Activated naive CD8-positive, alpha-beta T cell treated with anti-CD3 and anti-CD28 coated beads, Interleukin-2, amount 50 U/mL, for 24 hours (primary cell): ENCODE data around the gene SNX15.
"Not testable (repeated sequence)": the region's sequence is repeated elsewhere in the genome, so short reads cannot be mapped to it uniquely, and the experiment has no call there.

Source experiments
- ATAC-seq: fragments of 150-1000 bp; cut with Tn5 transposase; one replicate; pipeline ENCODE4 v1.10.0; 2021
- DNase-seq: peaks from one replicate; pipeline ENCODE4 v3.0.0; 2021
- H3K27ac Mint-ChIP-seq: one replicate; pipeline ENCODE4 v1.8.0; 2021; ENCODE audit warnings: mild to moderate bottlenecking, mixed read lengths
- H3K27me3 Mint-ChIP-seq: one replicate; pipeline ENCODE4 v1.8.0; 2021; ENCODE audit warnings: mixed read lengths
- H3K36me3 Mint-ChIP-seq: one replicate; pipeline ENCODE4 v1.8.0; 2021; ENCODE audit warnings: low read depth, mixed read lengths
- H3K4me1 Mint-ChIP-seq: one replicate; pipeline ENCODE4 v1.8.0; 2021; ENCODE audit warnings: mixed read lengths
- H3K4me3 Mint-ChIP-seq: one replicate; pipeline ENCODE4 v1.8.0; 2021; ENCODE audit warnings: mild to moderate bottlenecking, moderate library complexity, mixed read lengths
- H3K9me3 Mint-ChIP-seq: one replicate; pipeline ENCODE4 v1.8.0; 2021; ENCODE audit warnings: mixed read lengths

Gene SNX15

GRCh38 chr11:65003968-65004367 is 23.3 kb upstream of the SNX15 start:
- H3K4me3 Mint-ChIP-seq, H3K4me1 Mint-ChIP-seq, DNase-seq, H3K9me3 Mint-ChIP-seq, ATAC-seq, H3K36me3 Mint-ChIP-seq, H3K27ac Mint-ChIP-seq, H3K27me3 Mint-ChIP-seq: not testable (repeated sequence)

- no peak for DNase-seq
- no peaks in the 10 kb centered on the region for H3K27me3 Mint-ChIP-seq
- peaks cover 1% of the 10 kb centered on the region for H3K4me1 Mint-ChIP-seq
- no peak overlapping the region for H3K4me3 Mint-ChIP-seq
- no peaks in the 10 kb centered on the region for H3K36me3 Mint-ChIP-seq
- no peak overlapping the region for H3K27ac Mint-ChIP-seq
- H3K9me3 Mint-ChIP-seq, result no peaks in the 10 kb centered on the region
- no peak for ATAC-seq
Observed at GRCh38 chr11:65008016-65008415, 19.2 kb upstream of the SNX15 start.

DNA sequence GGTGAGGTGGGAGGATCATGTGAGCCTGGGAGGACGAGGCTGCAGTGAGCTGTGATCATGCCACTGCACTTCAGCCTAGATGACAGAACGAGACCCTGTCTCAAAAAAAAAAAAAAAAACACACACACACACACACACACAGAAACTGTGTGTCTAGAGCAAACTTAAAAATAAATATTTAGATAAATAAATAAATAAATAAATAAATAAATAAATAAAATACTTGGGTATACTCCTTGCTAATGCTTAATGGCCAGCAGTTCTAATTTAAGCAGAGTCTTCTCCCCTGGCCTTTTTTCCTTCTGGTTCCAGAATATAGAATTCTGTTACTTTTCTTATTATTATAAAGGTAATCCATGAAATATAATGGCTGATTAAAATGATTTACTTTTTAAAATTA is 18.4 kb upstream of the SNX15 start:
- no peak for DNase-seq
- Mint-ChIP-seq H3K36me3 (no peaks in the 10 kb centered on the region), H3K4me1 (peaks cover 7% of the 10 kb centered on the region), H3K27ac (no peak overlapping the region), H3K27me3 (no peaks in the 10 kb centered on the region), H3K9me3 (no peaks in the 10 kb centered on the region), H3K4me3 (no peak overlapping the region)
- no peak for ATAC-seq

DNA sequence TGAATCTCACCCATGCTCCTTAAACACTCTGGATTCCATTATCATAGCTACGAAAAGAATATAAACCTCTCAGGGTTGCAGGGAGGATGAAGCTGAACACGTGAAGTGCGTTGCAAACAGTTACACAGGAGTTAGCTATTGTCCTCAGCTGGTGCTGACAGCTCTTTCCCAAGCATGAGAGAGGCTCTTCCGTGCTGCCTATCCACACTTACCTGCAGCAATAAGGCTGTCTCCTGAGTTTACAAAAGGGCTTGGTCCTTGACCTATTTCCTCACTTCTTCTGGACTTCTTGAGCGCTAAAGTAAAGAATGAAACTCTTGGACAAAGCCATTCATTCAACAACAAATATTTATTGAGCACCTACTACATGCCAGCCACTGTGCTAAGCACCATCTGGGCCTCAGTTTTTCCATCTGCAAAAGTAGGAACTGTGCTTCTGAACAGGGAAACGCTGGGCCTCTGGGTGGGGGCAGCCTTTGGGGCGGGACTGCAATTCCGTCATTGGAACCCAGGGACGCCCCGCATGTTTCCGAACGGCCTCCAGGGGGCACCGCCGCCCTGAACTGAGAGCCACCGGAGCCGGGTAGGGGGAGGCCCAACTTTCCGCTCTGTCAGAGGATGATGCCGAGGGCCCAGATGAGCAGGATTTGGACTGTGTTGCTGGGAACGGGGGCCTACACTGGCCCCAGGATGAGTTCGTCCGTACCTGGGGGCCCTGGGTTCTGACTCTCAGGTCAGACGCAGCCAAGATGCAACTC is 13.9 kb upstream of the SNX15 start:
- Mint-ChIP-seq H3K27ac (peak overlapping the region; percentile 94), H3K4me1 (peaks cover 25% of the 10 kb centered on the region), H3K9me3 (no peaks in the 10 kb centered on the region), H3K36me3 (peaks cover 16% of the 10 kb centered on the region), H3K27me3 (no peaks in the 10 kb centered on the region), H3K4me3 (peak overlapping the region; percentile 85)
- ATAC-seq (peak; percentile 90), DNase-seq (peak; percentile 92)

DNA sequence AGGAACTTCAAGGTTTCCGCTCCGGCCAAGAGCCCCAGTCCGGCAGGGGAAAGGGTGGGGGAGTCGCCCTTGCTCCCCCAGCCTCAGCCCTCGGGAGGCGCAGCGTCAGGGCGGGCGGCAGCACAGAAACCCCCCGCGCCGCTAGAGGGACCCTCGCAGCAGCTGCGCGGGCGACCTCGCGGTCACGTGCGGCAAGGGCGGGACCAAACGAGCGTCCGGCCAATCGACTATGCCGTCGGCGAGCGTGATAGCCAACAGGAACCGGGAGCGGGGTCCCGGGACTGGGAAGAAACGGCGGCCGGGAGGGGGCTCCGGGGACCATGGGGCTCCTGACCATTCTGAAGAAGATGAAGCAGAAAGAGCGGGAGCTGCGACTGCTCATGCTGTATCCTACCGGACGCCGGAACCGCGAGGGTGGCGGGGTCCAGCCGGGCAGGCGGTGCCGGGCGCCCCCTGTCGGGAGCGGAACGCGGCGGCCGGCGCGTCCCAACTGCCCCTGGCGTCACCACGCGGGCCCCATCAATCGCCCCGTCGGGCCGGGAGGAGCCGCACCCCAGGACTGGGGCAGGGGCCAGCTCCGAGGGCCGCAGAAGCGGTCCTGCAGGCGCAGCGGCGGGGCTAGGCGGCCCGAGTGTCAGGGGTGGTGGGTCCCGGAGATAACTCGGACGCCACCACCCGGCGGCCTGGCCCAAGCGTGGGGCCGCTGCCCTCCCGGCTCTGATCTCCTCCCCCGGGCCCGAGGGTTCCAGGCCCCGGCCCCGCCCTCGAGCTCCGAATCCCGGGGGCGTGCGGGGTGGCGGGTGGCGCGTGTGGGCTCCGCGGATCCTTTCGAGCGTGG is 13.1 kb upstream of the SNX15 start, which contains the start of gene ARL2:
TSS of gene ARL2 (plus strand) at position 273 of the 838 bp plus-strand sequence. CDS start at position 321, 48 bp downstream.
- Mint-ChIP-seq H3K27ac (peak within 1 kb of the TSS; percentile 94), H3K4me3 (peak within 1 kb of the TSS; percentile 85), H3K36me3 (peaks cover 17% of the 10 kb centered on the region), H3K9me3 (no peaks in the 10 kb centered on the region), H3K4me1 (peaks cover 25% of the 10 kb centered on the region), H3K27me3 (no peaks in the 10 kb centered on the region)
- ATAC-seq (peak; percentile 79), DNase-seq (peak; percentile 90)

DNA sequence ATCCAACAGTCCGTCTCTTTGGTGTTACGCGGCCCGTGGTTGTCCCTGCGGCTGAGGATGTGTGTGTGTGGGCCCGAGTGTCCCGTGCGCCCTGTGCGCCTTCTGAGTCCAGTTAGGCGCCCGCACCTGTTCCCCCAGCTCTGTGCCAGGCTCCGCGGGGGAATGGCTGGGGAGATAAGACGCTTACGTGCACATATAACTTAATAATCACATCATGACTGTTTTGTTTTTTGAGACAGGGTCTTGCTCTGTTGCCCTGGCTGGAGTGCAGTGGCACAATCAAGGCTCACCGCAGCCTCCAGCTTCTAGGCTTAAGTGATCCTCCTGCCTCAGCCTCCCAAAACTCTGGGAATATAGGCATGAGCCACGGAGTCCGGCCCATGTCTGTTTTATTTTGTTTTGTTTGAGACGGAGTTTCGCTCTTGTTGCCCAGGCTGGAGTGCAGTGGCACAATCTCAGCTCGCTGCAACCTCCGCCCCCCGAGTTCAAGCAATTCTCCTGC is 12.5 kb upstream of the SNX15 start:
- peaks cover 17% of the 10 kb centered on the region for H3K36me3 Mint-ChIP-seq
- no peaks in the 10 kb centered on the region for H3K9me3 Mint-ChIP-seq
- H3K27ac Mint-ChIP-seq, result peak overlapping the region; percentile 91
- no peaks in the 10 kb centered on the region for H3K27me3 Mint-ChIP-seq
- peaks cover 25% of the 10 kb centered on the region for H3K4me1 Mint-ChIP-seq
- no peak for DNase-seq
- ATAC-seq, result no peak
- H3K4me3 Mint-ChIP-seq, result peak overlapping the region; percentile 85

DNA sequence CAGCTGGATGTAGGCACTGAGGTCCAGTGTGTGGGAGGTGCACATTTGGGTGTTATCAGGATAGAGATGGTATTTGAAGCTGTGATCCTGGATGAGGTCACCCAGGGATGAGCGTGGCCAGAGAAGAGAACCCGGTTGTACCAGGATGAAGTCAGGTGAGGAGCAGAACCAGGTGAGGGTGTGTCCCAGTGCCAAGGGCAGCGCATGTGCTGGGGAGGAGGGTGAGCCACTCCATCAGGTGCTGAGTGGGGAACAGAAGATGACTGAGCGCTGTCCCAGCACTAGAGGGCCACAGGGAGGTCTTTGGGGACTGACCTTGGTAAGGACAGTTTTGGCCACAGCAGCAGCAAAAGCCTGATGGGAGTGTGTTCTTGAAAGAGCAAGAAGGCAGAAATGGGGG is 10.5 kb upstream of the SNX15 start:
- Mint-ChIP-seq H3K4me1 (peaks cover 25% of the 10 kb centered on the region), H3K9me3 (no peaks in the 10 kb centered on the region), H3K4me3 (peak overlapping the region; percentile 2), H3K27ac (no peak overlapping the region), H3K27me3 (no peaks in the 10 kb centered on the region), H3K36me3 (peaks cover 18% of the 10 kb centered on the region)
- ATAC-seq (no peak), DNase-seq (no peak)

DNA sequence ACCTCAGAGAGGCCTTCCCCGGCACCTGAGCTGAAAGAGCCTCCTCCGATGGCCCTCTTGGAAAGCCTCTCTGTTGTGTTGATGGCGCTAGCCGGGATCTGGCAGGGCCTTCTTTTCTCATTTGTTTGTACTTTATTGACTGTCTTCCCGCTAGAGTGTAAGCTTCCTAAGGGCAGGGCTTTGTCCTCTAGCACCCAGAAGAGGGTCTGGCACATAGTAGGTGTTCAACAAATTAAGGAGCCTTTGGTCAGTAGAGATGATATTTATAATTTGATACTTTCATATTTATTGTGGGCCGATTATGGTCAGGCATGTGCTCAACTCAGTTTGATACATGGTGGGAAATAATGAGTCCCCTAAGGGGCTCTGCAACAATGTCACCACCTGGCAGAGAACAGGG is 9.3 kb upstream of the SNX15 start:
- no peaks in the 10 kb centered on the region for H3K27me3 Mint-ChIP-seq
- H3K27ac Mint-ChIP-seq, result no peak overlapping the region
- peaks cover 25% of the 10 kb centered on the region for H3K4me1 Mint-ChIP-seq
- H3K4me3 Mint-ChIP-seq, result no peak overlapping the region
- ATAC-seq, result no peak
- H3K36me3 Mint-ChIP-seq, result peaks cover 18% of the 10 kb centered on the region
- DNase-seq, result no peak
- no peaks in the 10 kb centered on the region for H3K9me3 Mint-ChIP-seq

- H3K4me3 Mint-ChIP-seq, result no peak overlapping the region
- peaks cover 17% of the 10 kb centered on the region for H3K4me1 Mint-ChIP-seq
- no peaks in the 10 kb centered on the region for H3K27me3 Mint-ChIP-seq
- peaks cover 18% of the 10 kb centered on the region for H3K36me3 Mint-ChIP-seq
- H3K27ac Mint-ChIP-seq, result no peak overlapping the region
- no peak for ATAC-seq
- no peaks in the 10 kb centered on the region for H3K9me3 Mint-ChIP-seq
- DNase-seq, result no peak
Observed at GRCh38 chr11:65019824-65020223, 7.4 kb upstream of the SNX15 start.

DNA sequence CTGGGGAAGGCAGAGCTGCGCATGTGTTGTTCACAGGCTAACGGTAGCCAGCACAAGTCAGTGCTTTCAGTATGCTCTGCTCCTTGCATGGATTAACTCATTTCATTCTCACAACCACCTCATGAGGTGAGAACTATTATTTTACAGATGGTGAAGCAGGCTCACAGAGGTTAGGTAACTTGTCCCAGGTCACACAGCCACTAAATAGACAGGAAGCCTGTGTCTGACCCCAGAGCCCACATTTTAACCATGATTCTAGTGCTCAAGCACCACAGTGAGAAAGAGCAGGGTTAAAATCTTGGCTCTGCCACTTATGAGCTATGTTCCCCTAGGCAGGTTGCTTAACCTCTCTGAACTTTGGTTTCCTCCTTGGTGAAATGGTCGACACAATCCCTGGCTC is 6.2 kb upstream of the SNX15 start:
- Mint-ChIP-seq H3K36me3 (peaks cover 18% of the 10 kb centered on the region), H3K9me3 (no peaks in the 10 kb centered on the region), H3K4me1 (peaks cover 8% of the 10 kb centered on the region), H3K27ac (no peak overlapping the region), H3K27me3 (no peaks in the 10 kb centered on the region), H3K4me3 (no peak overlapping the region)
- DNase-seq (no peak), ATAC-seq (no peak)

DNA sequence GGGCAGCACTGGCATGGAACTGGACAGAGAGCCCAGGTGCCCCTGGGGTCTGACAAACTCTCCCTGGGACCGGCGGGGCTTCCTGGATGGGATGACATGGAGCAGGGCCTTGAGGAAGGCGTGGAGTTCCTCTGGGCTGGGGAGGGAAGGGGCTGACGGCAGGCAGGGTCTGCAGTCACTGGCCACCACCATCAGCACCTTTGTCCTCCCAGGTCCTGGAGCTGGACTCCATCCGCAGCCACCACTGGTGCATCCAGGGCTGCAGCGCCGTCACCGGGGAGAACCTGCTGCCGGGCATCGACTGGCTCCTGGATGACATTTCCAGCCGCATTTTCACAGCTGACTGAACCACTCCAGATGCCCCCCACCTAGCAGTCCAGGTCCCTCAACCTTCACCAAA is 5.7 kb upstream of the SNX15 start:
- ATAC-seq (no peak), DNase-seq (no peak)
- H3K4me3 Mint-ChIP-seq, result no peak overlapping the region
- H3K36me3 Mint-ChIP-seq, result peaks cover 15% of the 10 kb centered on the region
- H3K27me3 Mint-ChIP-seq, result no peaks in the 10 kb centered on the region
- H3K9me3 Mint-ChIP-seq, result no peaks in the 10 kb centered on the region
- no peak overlapping the region for H3K27ac Mint-ChIP-seq
- H3K4me1 Mint-ChIP-seq, result peaks cover 5% of the 10 kb centered on the region

DNA sequence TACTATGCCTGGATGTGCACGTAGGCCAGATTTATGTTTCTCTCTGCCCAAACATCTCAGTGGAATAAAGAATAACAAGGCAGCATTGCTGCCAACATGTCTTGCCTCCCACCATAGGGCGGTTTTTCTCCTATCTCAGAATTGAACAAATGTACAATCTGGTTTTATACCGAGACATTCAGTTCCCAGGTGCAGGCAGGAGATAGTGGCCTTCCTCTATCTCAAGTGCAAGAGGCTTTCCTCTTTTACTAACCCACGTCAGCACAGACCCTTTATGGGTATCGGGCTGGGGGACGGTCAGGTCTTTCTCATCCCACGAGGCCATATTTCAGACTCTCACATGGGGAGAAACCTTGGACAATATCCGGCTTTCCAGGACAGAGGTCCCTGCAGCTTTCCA is 3.7 kb upstream of the SNX15 start:
- not testable (repeated sequence) for DNase-seq, ATAC-seq, H3K36me3 Mint-ChIP-seq, H3K27ac Mint-ChIP-seq, H3K27me3 Mint-ChIP-seq, H3K4me3 Mint-ChIP-seq, H3K9me3 Mint-ChIP-seq
- peaks cover 13% of the 10 kb centered on the region for H3K4me1 Mint-ChIP-seq

GRCh38 chr11:65026810-65027209 is 429 bp upstream of the SNX15 start:
- Mint-ChIP-seq H3K27ac (peak overlapping the region; percentile 69), H3K4me1 (peaks cover 16% of the 10 kb centered on the region), H3K36me3 (no peaks in the 10 kb centered on the region), H3K9me3 (no peaks in the 10 kb centered on the region), H3K27me3 (no peaks in the 10 kb centered on the region), H3K4me3 (peak overlapping the region; percentile 72)
- no peak for DNase-seq
- no peak for ATAC-seq

DNA sequence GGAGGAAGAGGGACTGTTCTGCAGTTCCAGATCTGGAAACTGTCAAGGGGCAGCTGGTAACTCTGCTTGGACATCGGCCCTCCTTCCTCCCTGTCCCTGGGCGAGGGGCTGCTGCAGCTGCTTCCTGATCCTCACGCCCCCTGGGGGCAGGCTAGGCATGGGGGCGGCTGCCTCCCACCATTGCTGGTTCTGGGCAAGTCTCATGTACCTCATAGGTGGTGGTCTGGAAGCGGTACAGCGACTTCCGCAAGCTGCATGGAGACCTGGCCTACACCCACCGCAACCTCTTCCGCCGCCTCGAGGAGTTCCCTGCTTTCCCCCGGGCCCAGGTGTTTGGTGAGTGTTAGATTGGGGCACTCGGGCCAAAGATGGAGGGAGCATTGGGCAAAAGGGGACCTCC is 5.0 kb downstream of the SNX15 start:
- Mint-ChIP-seq H3K4me1 (peaks cover 10% of the 10 kb centered on the region), H3K9me3 (no peaks in the 10 kb centered on the region), H3K4me3 (no peak overlapping the region), H3K27ac (no peak overlapping the region), H3K36me3 (no peaks in the 10 kb centered on the region), H3K27me3 (no peaks in the 10 kb centered on the region)
- no peak for ATAC-seq
- no peak for DNase-seq

GRCh38 chr11:65034423-65034822 is 7.2 kb downstream of the SNX15 start:
- H3K27ac Mint-ChIP-seq, result no peak overlapping the region
- no peak overlapping the region for H3K4me3 Mint-ChIP-seq
- no peaks in the 10 kb centered on the region for H3K4me1 Mint-ChIP-seq
- H3K27me3 Mint-ChIP-seq, result no peaks in the 10 kb centered on the region
- H3K36me3 Mint-ChIP-seq, result no peaks in the 10 kb centered on the region
- H3K9me3 Mint-ChIP-seq, result no peaks in the 10 kb centered on the region
- DNase-seq (no peak), ATAC-seq (no peak)
